Globus pallidus (tissue), 1 donor: ENCODE results near the gene TMEM191C.
"Not testable (repeated sequence)": the region's sequence is repeated elsewhere in the genome, so short reads cannot be mapped to it uniquely, and the experiment has no call there.

Source experiments
- DNase-seq: peaks from one replicate; pipeline ENCODE4 v3.0.0-alpha.2; 2015; ENCODE audit warnings: low spot score

Gene TMEM191C

DNA sequence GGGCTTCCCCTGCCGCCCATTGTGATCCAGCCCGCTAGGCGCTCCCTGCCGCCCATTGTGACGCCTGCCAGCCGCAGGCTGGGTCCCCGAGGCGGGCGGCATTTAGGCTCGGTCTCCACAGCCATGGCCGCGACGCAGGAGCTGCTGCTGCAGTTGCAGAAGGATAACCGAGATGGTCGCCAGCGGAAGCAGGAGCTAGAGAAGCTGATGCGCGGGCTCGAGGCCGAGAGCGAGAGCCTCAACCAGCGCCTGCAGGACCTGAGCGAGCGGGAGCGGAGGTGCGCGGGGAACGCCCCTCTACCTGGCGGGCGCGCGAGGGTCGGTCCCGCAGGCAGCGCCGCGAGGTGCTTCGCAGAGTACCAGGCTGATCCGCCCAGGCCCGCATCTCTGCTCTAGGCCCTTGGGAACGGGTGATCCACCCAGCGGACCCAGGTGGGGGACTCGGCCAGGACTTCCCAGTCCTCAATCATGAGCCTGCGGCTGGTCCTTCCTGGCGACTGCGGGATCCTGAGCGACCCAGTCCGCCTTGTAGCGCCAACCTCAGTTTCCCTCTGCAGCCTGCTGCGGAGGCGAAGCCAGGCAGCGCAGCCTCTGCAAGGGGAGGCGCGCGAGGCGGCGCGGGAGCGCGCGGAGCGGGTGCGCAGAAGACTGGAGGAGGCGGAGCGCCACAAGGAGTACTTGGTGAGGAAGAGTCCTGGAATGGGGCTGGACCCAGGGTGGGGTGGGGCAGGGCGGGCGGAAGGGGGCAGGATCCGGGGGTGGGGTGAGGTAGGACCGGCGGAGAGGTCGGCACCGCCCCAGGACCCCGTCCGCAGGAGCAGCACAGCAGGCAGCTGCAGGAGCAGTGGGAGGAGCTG lies at the start of gene TMEM191C:
TSS of gene TMEM191C (plus strand) at position 51 of the 857 bp plus-strand sequence. CDS start at position 124, 73 bp downstream.
- DNase-seq = not testable (repeated sequence)

DNA sequence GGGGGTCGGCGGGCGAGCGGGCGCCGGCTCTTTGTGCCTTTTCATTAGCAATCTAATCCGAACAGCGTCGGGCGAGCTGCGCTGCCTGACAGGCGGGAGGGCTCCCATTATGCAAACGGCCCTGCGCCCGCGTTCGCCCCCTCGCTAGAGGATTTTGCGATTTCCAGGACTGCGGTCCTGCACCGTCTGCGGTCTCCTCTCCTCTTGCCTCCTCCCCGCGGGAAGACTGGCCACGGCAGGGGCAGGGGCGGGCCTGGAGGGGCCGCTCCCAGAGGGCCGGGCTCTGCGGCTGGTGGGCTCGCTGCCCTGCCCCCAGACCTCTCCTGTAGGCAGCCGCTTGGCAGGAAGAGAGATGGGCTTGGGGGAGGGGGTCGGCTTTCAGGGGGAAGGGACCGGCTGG lies 49.3 kb upstream of the TMEM191C start:
- DNase-seq = not testable (repeated sequence)

DNA sequence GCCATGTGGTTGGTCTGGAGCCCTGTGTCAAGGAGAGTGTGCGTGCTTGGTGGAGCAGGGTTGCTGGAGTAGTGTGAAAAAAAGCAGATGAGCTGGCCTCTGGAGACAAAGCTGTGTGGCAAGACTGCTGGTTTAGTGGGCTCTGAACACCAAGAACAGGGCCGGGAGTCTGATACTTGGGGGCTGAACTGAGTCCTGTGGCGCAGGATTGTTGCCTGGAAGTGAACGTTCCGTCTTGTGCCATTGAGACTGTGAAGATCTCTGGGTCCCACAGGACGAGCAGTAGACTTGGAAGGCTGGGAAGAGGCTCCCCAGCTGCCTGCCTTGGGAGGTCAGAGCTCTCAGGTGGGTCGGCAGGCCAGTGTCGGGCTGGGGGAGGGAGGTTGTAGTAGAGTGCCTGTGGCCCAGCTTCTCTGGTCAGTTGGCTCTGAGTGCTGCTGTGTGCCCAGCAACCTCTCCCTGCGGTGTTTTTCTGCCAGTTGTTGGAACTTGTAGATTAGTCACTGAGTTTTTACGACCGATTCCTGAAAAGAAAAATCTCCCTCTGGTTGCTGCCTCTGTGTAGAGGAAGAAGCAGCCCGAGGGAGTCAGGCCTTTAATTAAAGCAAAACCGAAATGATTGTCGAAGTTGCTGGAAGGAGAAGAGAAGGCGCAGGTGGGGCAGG lies 48.1 kb upstream of the TMEM191C start:
- not testable (repeated sequence) for DNase-seq

DNA sequence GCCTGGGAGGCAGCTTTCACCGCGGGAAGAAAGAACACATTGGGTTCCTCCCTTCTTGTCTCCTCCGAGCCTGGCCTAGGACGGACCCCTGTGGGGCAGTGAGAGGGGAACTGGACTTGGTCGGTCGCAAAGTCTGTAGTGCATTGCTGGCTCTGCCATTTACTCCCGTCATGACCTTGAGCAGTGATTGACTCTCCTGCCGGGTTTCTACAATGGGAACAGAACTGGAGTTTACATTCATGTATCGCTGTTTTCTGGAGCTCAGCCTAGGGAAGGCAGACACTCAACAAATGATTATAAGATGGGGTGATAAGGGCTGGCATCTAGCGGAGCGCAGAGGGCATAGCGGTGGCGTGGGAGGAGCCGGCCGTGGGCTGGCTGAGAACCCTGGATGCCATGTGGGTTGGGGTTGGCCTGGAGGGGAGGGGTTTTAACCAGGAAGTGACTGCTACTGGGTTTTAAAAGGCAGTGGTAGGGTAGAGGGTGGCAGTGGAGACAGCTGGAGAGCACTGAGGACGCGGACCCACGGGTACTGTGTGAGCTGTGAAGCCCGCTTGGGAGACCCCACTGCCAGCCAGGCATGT lies 46.9 kb upstream of the TMEM191C start:
- not testable (repeated sequence) for DNase-seq

DNA sequence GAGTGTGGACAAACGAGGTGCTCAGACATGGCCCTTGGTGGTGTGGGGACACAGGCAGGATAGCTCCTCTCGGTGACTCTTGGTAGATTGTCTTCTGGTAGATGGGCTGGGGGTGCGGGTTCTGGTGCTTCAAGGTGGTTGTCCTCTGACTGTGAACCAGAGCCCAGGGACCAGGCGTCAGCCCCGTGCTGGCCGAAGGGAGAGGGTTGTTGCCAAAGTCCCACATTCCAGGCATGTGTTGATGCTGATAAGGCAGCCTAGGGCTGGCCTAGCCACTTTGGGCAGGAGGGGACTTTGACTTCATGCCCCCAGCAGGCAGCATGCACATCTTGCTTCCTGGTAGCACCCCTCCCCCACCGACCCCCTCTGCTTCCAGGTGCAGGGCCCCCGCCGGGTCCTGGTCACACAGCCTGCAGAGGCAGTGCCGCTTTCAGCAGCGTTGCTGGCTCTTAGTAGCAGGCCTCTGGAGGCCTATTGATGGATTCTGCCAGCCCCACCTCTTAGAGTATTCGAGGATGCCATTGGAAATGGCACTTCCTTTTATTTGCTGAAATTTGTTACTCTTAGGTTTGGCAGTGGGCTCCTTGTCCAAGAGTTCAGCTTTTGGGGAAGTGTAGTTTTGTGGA lies 43.0 kb upstream of the TMEM191C start:
- not testable (repeated sequence) for DNase-seq

DNA sequence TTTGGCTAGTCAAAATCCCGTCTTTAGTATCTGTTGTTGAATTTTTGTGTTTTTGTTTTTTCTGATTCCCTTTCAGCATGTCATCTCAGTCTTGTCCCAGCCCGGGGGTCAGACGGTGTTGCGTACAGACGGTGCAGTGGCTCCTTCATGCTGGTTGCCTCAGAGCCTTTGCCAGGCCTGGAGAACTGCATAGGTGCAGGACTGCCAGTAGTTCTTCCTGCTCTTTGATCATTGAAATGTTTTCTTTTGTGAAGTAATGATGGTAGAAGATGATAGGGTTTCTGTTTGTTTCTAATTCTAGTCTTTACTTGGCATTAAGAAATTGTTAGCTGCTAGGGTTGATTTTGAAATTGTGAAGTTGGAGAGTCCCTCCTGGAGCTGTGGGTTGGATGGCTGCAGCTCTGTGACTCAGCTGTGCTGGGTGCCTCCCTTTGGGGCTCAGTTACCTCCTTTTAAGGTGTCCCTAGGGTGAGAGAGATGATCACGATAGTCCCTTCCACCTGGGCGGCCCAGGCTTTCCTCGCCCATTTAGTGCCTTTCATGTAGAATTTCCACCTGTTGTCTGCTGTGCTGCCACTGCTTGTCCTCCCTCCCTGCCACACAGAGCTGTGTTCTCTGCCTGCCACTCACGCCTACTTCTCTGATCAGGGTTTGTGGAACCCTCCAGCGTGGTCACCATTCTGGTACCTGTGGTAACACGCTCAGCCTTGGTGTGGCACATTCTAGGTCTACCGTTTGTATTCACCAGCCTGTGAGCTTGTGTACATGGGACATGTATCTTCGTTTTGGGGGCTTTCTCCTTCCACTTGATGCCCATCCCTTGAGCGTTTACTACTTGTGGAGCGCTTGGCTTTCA lies 32.6 kb upstream of the TMEM191C start:
- not testable (repeated sequence) for DNase-seq

DNA sequence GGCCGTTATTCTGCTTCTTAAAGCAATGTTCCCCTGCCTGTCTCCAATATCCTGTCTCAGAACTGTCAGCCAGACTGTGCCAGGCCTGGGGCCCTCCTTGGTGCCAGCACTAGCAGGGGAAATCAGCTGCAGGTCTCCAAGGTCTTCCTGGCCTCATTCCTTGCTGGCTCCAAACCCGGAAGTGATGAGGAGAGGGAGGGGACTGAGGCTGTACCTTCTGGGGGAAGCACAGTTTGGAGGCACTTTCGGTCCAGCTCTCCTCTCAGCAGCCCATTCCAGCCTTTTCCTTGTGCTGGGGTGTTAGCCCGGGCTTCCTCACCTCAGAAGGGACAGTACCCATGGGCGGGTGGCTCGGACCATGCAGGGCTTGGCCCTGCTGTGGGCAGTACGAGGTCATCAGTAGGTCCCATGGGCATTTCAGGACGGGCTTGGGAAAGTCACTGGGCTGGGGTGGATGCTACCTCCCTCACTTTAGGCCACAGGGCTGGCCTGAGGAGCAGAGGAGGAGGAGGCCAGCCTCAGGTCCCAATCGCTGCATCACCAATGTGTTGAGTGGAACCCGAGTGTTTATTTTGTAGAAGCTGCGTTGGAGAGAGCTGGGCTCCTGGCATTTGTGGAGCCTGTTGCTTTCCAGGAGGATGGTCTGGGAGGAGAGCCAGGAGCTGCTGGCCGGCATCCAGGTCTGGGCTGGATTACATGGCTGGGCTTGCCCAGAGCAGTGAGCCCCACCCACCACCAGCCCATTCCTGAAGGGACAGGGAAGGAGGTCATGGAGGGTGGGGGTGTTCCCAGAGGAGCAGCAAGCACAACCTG lies 31.0 kb upstream of the TMEM191C start:
- not testable (repeated sequence) for DNase-seq

DNA sequence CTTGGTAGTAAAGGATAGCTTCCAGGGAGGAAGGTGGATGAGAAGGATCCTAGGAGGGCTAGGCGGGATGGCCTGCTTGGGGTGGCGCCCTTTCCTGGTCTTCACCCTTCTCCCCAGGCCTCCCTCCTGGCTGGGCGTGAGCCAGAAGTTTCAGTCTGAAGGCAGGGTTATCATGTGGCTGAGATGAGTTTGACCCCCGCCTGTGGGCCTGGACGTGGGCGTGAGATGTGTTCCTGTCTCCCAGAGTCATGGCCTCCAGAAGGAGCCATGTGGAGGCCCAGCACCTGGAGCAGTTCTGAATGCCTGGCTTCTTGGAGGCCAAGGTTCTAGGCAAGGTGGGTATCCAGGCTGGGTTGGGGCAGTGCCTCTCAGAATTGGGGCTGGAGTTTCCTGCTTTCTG lies 29.2 kb upstream of the TMEM191C start:
- not testable (repeated sequence) for DNase-seq

DNA sequence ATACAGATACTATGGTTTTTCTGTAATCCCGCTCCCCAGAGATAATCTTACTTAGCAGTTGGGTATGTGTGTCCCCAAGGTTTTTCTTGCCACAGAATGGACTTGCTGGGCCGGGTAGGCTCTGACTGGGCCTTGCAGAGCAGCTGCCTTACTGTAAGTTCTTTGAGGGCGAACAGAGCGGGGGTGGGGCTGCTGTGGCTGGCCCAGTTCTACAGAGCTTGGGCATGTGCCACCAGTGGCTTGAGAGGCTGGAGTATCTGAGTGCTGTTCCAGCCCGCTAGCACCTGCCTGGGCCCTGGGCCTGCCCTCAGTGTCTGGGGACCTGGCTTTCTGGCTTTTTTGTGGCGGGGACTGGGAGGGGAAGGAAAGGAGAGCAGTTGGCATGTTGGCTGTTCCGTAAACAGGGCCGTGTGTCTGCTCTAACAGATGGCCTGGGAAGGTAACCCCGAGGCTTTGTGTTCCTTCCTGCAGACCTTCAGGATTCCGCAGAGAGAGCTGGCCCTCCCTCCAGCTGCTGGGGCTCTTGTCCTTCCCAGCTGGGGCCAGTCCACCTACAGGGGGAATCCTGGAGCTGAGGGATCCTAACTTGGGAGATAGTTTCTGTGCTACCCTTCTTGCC lies 27.1 kb upstream of the TMEM191C start:
- not testable (repeated sequence) for DNase-seq

DNA sequence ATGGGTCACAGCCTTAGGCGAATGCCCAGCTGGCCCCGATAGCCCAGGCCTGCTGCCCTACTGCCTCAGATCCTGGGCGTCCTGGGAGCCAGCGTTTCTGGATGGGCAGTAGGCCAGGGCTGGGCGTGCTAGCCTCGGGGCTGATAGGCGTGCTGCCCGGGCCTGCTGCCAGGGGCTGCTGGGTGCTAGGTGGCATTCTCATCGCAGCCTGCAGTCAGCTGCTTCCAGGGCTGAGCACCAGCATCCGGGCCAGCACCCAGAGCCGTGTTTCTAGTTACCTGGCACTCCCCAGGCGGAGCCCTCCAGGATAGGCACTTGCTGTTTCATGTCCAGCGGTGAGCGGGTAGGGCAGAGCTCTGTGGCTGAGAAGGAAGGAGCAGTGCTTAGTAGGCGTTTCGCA lies 26.5 kb upstream of the TMEM191C start:
- DNase-seq = not testable (repeated sequence)

DNA sequence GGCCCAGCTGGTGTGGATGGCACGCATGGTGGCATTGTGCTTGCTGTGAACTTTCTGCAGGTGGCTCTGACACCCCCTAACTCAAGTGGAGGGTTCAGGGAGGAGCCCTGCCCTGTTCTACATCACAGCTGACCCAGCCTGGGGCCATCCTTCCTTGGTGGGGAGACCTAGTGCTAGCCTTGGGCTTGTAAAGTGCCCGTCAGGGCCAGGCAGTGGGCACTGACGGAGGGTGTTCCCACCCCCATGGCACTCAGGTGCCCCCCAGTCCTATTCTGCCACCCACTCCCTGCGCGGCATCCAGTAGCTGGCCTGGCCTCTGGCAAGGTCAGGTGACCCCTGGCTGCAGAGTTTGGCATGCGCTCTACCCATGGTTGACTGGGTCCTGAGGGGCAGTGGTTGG lies 26.0 kb upstream of the TMEM191C start:
- DNase-seq = not testable (repeated sequence)

DNA sequence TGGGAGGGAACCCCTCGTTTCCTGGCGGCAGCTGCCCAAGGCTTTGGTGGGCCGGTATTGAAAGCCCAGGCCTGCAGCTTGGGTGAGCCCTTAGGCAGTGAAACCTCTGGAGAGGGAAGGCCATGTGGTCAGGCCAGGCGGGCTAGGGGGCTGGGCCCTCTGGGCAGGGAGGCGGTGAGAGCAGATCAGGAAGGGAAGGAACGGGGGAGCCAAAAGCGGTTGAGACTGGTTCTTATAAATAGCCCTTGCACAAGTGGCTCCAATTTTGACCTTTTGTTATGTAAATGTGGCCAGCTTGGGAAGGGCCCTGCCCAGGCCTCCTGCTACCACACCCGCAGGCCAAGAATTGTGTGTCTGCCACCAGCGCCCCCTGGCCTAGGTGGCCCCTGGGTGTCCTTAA lies 25.1 kb upstream of the TMEM191C start:
- DNase-seq = not testable (repeated sequence)

DNA sequence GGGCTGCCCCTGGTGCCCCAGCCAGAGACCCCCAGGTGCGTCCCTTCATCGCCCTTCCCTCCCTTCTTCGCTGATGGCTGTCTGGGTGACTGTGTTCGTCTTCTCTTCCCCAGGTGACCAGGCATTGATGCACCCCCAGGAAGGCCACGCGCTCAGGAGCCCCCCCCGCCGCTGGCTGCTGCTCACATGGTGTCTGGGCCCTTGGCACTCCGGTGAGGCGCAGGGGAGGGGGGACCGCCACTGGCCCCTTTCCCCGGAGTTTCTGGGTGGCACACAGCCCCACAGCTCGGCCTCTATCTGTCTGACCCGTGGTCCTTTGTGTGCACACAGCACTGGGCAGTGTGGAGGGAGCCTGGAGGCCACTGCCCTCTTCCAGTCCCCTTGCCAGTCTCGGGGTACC lies 24.5 kb upstream of the TMEM191C start:
- DNase-seq = not testable (repeated sequence)

DNA sequence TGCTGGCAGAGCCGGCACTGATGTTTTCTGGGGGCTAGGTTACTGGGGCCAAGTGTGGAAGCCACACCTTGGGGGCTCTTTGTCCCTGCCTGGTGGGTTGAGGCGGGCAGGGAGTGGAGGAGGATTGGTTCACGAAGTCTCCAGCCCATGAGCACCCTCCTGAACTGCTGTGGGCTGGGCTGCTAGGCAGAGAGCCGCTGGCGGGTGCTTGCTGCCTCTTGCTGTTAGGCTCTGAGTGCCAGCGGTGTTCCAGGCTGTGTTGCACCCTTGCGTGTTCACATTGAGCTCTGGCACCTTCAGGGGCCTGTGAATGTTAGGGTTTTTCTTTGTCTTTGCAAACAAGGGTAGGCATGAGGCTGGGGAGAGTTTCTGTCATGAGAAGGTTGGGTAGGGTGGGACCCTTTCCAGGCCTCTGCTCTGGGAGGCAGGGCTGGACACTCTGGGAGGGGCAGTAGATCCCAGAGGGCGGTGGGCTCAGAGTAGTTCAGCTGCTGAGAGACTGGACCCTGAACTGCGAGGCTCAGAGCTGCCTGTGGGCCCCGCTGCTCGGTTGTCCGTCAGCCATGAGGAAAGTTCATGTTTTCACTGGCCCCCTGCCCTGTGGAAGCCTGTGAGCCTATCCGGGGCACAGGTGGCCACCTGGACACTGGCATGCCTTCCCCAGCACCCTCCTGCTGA lies 24.0 kb upstream of the TMEM191C start:
- DNase-seq = no peak

DNA sequence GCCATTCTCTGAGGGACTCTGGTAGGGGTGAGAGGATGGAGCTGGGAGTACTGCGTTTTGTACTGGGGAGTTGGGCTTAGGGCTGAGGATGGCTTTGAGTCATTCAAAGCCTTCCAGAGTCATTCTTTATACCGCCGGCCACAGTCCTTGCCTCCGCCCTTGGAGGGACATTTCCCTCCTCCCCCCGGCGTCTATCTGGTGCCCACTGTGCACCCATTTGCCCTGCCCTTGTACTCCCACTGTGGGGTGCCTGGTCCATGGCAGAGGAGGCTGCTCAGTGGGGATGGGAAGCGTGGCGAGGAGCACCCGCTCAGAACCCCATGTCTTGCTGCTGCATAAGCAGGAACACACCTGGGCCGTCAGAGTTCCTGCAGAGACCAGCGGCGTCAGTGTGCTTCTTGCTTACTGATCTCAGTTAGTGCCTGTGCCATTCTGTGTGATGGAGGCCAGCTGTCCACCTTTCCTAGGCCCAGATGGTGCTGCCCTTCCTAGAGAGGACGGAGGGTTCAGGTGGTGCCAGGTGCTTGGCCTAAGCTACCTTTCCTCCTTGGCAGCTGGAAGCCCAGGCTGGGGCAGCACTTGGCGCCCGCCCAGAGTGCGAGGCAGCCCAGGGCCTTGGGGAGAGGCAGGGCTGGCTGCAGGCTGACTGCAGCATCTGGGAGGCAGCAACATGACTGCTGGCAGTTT lies 23.3 kb upstream of the TMEM191C start:
- no peak for DNase-seq

DNA sequence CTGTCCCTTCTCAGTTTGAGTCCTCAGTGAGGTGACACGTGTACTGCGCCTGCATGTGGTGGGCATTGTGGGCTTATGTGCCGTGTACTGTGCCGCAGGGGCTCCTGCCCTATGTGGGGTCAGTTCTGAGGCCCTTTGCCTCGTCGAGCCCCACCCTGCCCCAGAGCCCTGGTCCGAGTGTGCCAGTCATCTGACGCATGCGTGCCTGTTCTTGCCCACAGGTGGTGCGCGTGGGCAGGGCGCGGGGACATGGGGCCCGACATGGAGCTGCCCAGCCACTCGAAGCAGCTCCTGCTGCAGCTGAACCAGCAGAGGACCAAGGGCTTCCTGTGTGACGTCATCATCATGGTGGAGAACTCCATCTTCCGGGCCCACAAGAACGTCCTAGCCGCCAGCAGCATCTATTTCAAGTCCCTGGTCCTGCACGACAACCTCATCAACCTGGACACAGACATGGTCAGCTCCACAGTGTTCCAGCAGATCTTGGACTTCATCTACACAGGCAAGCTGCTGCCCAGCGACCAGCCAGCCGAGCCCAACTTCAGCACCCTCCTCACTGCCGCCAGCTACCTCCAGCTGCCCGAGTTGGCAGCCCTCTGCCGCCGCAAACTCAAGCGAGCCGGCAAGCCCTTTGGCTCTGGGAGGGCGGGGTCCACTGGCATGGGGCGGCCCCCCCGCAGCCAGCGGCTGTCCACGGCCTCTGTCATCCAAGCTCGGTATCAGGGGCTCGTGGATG lies 22.3 kb upstream of the TMEM191C start:
- DNase-seq = no peak

DNA sequence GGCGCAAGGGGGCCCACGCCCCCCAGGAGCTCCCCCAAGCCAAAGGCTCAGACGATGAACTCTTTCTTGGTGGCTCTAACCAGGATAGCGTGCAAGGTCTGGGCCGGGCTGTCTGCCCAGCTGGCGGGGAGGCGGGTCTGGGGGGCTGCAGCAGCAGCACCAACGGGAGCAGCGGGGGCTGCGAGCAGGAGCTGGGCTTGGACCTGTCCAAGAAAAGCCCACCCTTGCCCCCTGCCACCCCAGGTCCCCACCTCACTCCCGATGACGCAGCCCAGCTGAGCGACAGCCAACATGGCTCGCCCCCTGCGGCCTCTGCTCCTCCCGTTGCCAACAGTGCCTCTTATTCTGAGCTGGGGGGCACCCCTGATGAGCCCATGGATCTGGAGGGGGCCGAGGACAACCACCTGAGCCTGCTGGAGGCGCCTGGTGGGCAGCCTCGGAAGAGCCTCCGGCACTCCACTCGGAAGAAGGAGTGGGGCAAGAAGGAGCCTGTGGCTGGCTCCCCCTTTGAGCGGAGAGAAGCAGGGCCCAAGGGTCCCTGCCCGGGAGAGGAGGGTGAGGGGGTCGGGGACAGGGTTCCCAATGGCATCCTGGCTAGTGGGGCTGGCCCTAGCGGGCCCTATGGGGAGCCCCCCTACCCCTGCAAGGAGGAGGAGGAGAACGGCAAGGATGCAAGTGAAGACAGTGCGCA lies 21.6 kb upstream of the TMEM191C start:
- DNase-seq = no peak
